Mammary epithelial cell (primary cell): ENCODE measurements around the gene KYNU.

ENCODE experiments used
- EZH2 ChIP-seq: IDR thresholded peaks from 2 replicates; pipeline ENCODE4 v1.6.1; 2012; ENCODE audit warnings: low read length, inconsistent platforms, borderline replicate concordance
- TF ChIP-seq, protein P1 (sequence below), 2 donors: IDR thresholded peaks in 1 of 2; conservative IDR thresholded peaks in 1 of 2; 2 replicates each; pipeline ENCODE4 v1.5.1; 2011 to 2012; ENCODE audit warnings: inconsistent platforms in 2 of 2, low read length in 2 of 2, mild to moderate bottlenecking in 2 of 2, control low read depth in 1 of 2, low read depth in 1 of 2; ENCODE audit not compliant: insufficient read depth in 1 of 2; ENCODE audit errors: extremely low read depth in 1 of 2

DNA sequence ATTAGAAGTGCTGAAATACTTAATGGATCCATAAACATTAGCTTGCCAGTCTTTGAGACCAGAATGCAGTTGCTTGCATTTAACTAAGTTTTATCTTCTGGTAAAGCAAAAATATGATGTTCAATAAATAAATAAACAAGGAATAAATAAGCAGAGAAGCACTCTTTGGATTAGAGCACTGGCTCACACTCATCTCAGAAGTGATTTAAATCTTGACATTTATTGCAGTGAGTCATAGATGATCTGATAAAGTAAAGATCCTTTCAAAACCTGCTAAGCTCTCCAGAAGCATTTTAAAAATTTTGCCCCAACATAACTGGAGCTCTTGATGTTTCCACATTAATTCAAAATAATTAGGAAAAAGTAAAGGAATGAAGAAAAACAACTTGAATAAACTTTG lies 66.8 kb downstream of the KYNU start:
- no peak for TF ChIP-seq EZH2
- TF ChIP-seq, protein P1, sequence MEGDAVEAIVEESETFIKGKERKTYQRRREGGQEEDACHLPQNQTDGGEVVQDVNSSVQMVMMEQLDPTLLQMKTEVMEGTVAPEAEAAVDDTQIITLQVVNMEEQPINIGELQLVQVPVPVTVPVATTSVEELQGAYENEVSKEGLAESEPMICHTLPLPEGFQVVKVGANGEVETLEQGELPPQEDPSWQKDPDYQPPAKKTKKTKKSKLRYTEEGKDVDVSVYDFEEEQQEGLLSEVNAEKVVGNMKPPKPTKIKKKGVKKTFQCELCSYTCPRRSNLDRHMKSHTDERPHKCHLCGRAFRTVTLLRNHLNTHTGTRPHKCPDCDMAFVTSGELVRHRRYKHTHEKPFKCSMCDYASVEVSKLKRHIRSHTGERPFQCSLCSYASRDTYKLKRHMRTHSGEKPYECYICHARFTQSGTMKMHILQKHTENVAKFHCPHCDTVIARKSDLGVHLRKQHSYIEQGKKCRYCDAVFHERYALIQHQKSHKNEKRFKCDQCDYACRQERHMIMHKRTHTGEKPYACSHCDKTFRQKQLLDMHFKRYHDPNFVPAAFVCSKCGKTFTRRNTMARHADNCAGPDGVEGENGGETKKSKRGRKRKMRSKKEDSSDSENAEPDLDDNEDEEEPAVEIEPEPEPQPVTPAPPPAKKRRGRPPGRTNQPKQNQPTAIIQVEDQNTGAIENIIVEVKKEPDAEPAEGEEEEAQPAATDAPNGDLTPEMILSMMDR (conservative IDR thresholded peaks at IDR 0.05 in 1 of 2, IDR thresholded peaks at IDR 0.05 in 1 of 2; ENCODE audit: extremely low read depth in 1 of 2, insufficient read depth in 1 of 2, low read depth in 1 of 2, low read length in 2 of 2), result no peak
